Gastroesophageal sphincter (tissue), 3 donors: ENCODE measurements around the gene TMEM151A.

Source experiments
- POLR2A ChIP-seq, 2 donors: fragments of 450-650 bp; IDR thresholded peaks; one replicate each; pipeline ENCODE4 v1.6.1; 2017; ENCODE audit warnings: antibody characterized with exemption in 2 of 2, mild to moderate bottlenecking in 2 of 2, moderate library complexity in 1 of 2
- TF ChIP-seq, protein P1 (sequence below), 4 experiments: fragments of 200-600 bp in 2 of 4; fragments of 450-650 bp in 2 of 4; sonication (generic) in 1 of 4; IDR thresholded peaks; one replicate each; pipeline ENCODE4 v1.5.1; 2017 to 2019; ENCODE audit warnings: antibody characterized with exemption in 4 of 4, mild to moderate bottlenecking in 2 of 4, moderate library complexity in 2 of 4

GRCh38 chr11:66264383-66264782 is 27.3 kb upstream of the TMEM151A start:
- TF ChIP-seq, protein P1, sequence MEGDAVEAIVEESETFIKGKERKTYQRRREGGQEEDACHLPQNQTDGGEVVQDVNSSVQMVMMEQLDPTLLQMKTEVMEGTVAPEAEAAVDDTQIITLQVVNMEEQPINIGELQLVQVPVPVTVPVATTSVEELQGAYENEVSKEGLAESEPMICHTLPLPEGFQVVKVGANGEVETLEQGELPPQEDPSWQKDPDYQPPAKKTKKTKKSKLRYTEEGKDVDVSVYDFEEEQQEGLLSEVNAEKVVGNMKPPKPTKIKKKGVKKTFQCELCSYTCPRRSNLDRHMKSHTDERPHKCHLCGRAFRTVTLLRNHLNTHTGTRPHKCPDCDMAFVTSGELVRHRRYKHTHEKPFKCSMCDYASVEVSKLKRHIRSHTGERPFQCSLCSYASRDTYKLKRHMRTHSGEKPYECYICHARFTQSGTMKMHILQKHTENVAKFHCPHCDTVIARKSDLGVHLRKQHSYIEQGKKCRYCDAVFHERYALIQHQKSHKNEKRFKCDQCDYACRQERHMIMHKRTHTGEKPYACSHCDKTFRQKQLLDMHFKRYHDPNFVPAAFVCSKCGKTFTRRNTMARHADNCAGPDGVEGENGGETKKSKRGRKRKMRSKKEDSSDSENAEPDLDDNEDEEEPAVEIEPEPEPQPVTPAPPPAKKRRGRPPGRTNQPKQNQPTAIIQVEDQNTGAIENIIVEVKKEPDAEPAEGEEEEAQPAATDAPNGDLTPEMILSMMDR (IDR thresholded peaks at IDR 0.05), result no peak
- no peak for TF ChIP-seq POLR2A (IDR thresholded peaks at IDR 0.05)
